ENCODE measurements around the gene PERP. TPM values are rescaled to one million over a fixed set of nuclear protein-coding genes. Genes with fewer than 3 reads are reported as not detected.

Gene PERP
- total RNA-seq, 6 experiments from 2014 or later, result 27.9 to 61.6 (median 45.7) TPM

GRCh38 chr6:138117376-138117914 lies 10.2 kb upstream of the PERP start:
- ATAC-seq (no peak), DNase-seq (no peak)
- Histone ChIP-seq H3K4me3 (no peak overlapping the region), H3K27ac (no peak overlapping the region), H3K9me3 (no peaks in the 10 kb centered on the region), H3K27me3 (no peaks in the 10 kb centered on the region), H3K4me1 (no peaks in the 10 kb centered on the region), H3K36me3 (no peaks in the 10 kb centered on the region)
- TF ChIP-seq CTCF (IDR thresholded peaks at IDR 0.05) (no peak), POLR2A (IDR thresholded peaks at IDR 0.05) (no peak)
- 77% methylated on average over 8 of the region's 8 CpGs for WGBS (ENCODE audit: insufficient coverage, low coverage, low lambda C conversion rate, missing lambda C conversion rate)
- intact Hi-C loops (cut with DNase I), result loop anchor here (5.0 to 10.0 kb wide), 3 partner anchors 113 to 170 kb away; no protein-coding TSS in a partner anchor

GRCh38 chr6:138116661-138116999 lies 9.4 kb upstream of the PERP start:
- peak overlapping the region in 1 of 3 donors; percentile 27 for H3K27ac ChIP-seq
- H3K9me3 ChIP-seq, result no peaks in the 10 kb centered on the region
- H3K4me3 ChIP-seq, result no peak overlapping the region
- no peaks in the 10 kb centered on the region for H3K36me3 ChIP-seq
- TF ChIP-seq CTCF (IDR thresholded peaks at IDR 0.05), result no peak
- TF ChIP-seq POLR2A (IDR thresholded peaks at IDR 0.05), result no peak
- DNase-seq, result no peak
- intact Hi-C loops (cut with DNase I), result loop anchor here (5.0 to 10.0 kb wide), 3 partner anchors 112 to 171 kb away; no protein-coding TSS in a partner anchor
- WGBS (ENCODE audit: insufficient coverage, low coverage, low lambda C conversion rate, missing lambda C conversion rate), result 54% methylated on average over 3 of the region's 3 CpGs
- H3K27me3 ChIP-seq, result no peaks in the 10 kb centered on the region
- H3K4me1 ChIP-seq, result no peaks in the 10 kb centered on the region
- no peak for ATAC-seq

- H3K27me3 ChIP-seq, result no peaks in the 10 kb centered on the region
- H3K9me3 ChIP-seq, result no peaks in the 10 kb centered on the region
- DNase-seq, result peak; percentile 52 to 63 (median 57)
- H3K4me1 ChIP-seq, result no peaks in the 10 kb centered on the region
- 13% methylated on average over 13 of the region's 13 CpGs for WGBS (ENCODE audit: insufficient coverage, low coverage, low lambda C conversion rate, missing lambda C conversion rate)
- intact Hi-C loops (cut with DNase I), result loop anchor here (5.0 to 10.0 kb wide), 3 partner anchors 111 to 171 kb away; no protein-coding TSS in a partner anchor
- peak; percentile 95 to 97 (median 96) for ATAC-seq
- no peak overlapping the region for H3K4me3 ChIP-seq
- no peaks in the 10 kb centered on the region for H3K36me3 ChIP-seq
- TF ChIP-seq CTCF (IDR thresholded peaks at IDR 0.05), result peak; percentile 70 to 91 (median 72)
- TF ChIP-seq POLR2A (IDR thresholded peaks at IDR 0.05), result no peak
- H3K27ac ChIP-seq, result peak overlapping the region in 2 of 3 donors; percentile 27 to 45
These were observed 8.8 kb upstream of the PERP start for GRCh38 chr6:138115877-138116660.

GRCh38 chr6:138115201-138115600 lies 8.0 kb upstream of the PERP start:
- Histone ChIP-seq H3K4me3 (no peak overlapping the region), H3K4me1 (no peaks in the 10 kb centered on the region), H3K36me3 (no peaks in the 10 kb centered on the region), H3K27ac (no peak overlapping the region), H3K9me3 (no peaks in the 10 kb centered on the region), H3K27me3 (no peaks in the 10 kb centered on the region)
- DNase-seq, result no peak
- ATAC-seq, result no peak
- 44% methylated on average over 7 of the region's 7 CpGs for WGBS (ENCODE audit: insufficient coverage, low coverage, low lambda C conversion rate, missing lambda C conversion rate)
- no peak for TF ChIP-seq POLR2A (IDR thresholded peaks at IDR 0.05)
- no peak for TF ChIP-seq CTCF (IDR thresholded peaks at IDR 0.05)
- intact Hi-C loops (cut with DNase I), result loop anchor here (5.0 to 10.0 kb wide), 3 partner anchors 110 to 172 kb away; no protein-coding TSS in a partner anchor

Data from right lobe of liver (tissue), 6 donors.